ENCODE data around the gene JAK1. TPM values are rescaled to one million over a fixed set of nuclear protein-coding genes. Genes with fewer than 3 reads are reported as not detected.

The JAK1 gene
- total RNA-seq, 1 donor from 2014 or later, result 110 TPM

DNA sequence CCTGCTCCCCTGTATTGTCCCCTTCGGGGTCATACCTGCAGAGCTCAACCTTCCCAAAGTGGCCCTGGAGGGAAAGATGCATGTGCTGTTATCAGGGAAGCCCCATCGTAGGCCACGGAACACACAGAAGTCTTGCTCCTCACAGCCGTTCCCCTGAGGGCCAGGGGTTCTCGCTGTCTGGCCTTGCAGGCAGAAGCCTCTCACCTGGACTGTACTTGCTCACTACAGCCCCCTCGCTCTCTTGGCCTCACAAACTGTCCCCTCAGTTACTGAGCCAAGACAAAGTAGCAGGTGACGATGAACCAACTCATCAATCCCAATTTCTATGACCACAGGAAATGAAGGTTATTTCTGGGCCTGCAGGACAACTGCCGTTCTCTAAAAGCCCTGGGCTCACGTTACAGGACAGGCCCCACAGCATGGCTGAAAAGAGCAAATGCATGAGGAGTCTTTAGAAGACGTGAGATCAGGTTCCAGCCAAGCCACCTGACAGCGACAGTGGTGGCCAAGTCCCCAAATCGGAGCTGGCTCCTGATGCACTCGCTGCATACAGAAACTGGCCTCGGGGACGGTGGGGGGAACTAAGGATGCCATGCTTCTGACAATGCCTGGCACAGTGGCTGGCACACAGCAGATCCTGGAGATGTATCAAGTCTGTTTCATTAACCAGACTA, 126.5 kb downstream of the JAK1 start:
- TF ChIP-seq CTCF (conservative IDR thresholded peaks at IDR 0.05; ENCODE audit: low read depth, low read length), result no peak
- no peak for DNase-seq (ENCODE audit: low read depth)
- H3K4me3 ChIP-seq (ENCODE audit: low read depth, low read length), result no peak overlapping the region

- TF ChIP-seq CTCF (conservative IDR thresholded peaks at IDR 0.05; ENCODE audit: low read depth, low read length), result no peak
- no peak for DNase-seq (ENCODE audit: low read depth)
- H3K4me3 ChIP-seq (ENCODE audit: low read depth, low read length), result no peak overlapping the region
Observed at GRCh38 chr1:64839261-64839660, 127.1 kb downstream of the JAK1 start.

GRCh38 chr1:64838486-64838885, 127.9 kb downstream of the JAK1 start:
- DNase-seq (ENCODE audit: low read depth), result no peak
- H3K4me3 ChIP-seq (ENCODE audit: low read depth, low read length), result no peak overlapping the region
- TF ChIP-seq CTCF (conservative IDR thresholded peaks at IDR 0.05; ENCODE audit: low read depth, low read length), result no peak

- no peak overlapping the region for H3K4me3 ChIP-seq (ENCODE audit: low read depth, low read length)
- no peak for DNase-seq (ENCODE audit: low read depth)
- TF ChIP-seq CTCF (conservative IDR thresholded peaks at IDR 0.05; ENCODE audit: low read depth, low read length), result no peak
Observed at GRCh38 chr1:64836802-64837201, 129.5 kb downstream of the JAK1 start.

GRCh38 chr1:64834734-64835133, 131.6 kb downstream of the JAK1 start:
- no peak overlapping the region for H3K4me3 ChIP-seq (ENCODE audit: low read depth, low read length)
- TF ChIP-seq CTCF (conservative IDR thresholded peaks at IDR 0.05; ENCODE audit: low read depth, low read length), result no peak
- peak; percentile 38 for DNase-seq (ENCODE audit: low read depth)

GRCh38 chr1:64830030-64830651, 136.2 kb downstream of the JAK1 start:
- TF ChIP-seq CTCF (conservative IDR thresholded peaks at IDR 0.05; ENCODE audit: low read depth, low read length), result no peak
- DNase-seq (ENCODE audit: low read depth), result no peak
- H3K4me3 ChIP-seq (ENCODE audit: low read depth, low read length), result no peak overlapping the region

Measured in epithelial cell of proximal tubule (primary cell).